Cortex of kidney (tissue), 1 donor: ENCODE results near the gene ARHGEF4.

ENCODE experiments used
- DNase-seq: peaks from one replicate; lab custom pipeline; 2025; lab: John Stamatoyannopoulos, UW

Gene ARHGEF4

GRCh38 chr2:130834091-130834930 is 2.4 kb upstream of the ARHGEF4 start:
- no peak for DNase-seq

- DNase-seq: no peak
These were observed 1.6 kb upstream of the ARHGEF4 start for GRCh38 chr2:130834931-130835765.

- DNase-seq: no peak
These were observed 1.0 kb upstream of the ARHGEF4 start for GRCh38 chr2:130835766-130836015.

GRCh38 chr2:130837175-130837810 is 579 bp downstream of the ARHGEF4 start:
- no peak for DNase-seq

- no peak for DNase-seq
These were observed 1.3 kb downstream of the ARHGEF4 start for GRCh38 chr2:130837811-130838565.

GRCh38 chr2:130839011-130839780 is 2.5 kb downstream of the ARHGEF4 start:
- no peak for DNase-seq

- no peak for DNase-seq
These were observed 3.8 kb downstream of the ARHGEF4 start for GRCh38 chr2:130840506-130840905.

- DNase-seq: no peak
These were observed 5.1 kb downstream of the ARHGEF4 start for GRCh38 chr2:130841741-130842365.

GRCh38 chr2:130842770-130843169 is 6.1 kb downstream of the ARHGEF4 start:
- DNase-seq: no peak

- no peak for DNase-seq
These were observed 6.7 kb downstream of the ARHGEF4 start for GRCh38 chr2:130843321-130843985.

- DNase-seq: no peak
These were observed 7.4 kb downstream of the ARHGEF4 start for GRCh38 chr2:130844161-130844560.

- DNase-seq: no peak
These were observed 8.9 kb downstream of the ARHGEF4 start for GRCh38 chr2:130845505-130846085.

- DNase-seq: no peak
These were observed 9.5 kb downstream of the ARHGEF4 start for GRCh38 chr2:130846233-130846632.

GRCh38 chr2:130846686-130847375 is 10.1 kb downstream of the ARHGEF4 start:
- no peak for DNase-seq

- DNase-seq: no peak
These were observed 11.2 kb downstream of the ARHGEF4 start for GRCh38 chr2:130847776-130848525.

GRCh38 chr2:130848526-130849210 is 12.0 kb downstream of the ARHGEF4 start:
- no peak for DNase-seq

GRCh38 chr2:130849896-130850787 is 13.4 kb downstream of the ARHGEF4 start:
- DNase-seq: no peak
